M059J (cell line): ENCODE results near the gene PIAS4. TPM values are rescaled to one million over a fixed set of nuclear protein-coding genes. Genes with fewer than 3 reads are reported as not detected.

ENCODE experiments used
- DNase-seq: peaks from one replicate; pipeline ENCODE4 v3.0.0-alpha.2; 2012; ENCODE audit warnings: low read depth
- total RNA-seq: library from RNA; depleted of rRNA; stranded (reverse); fragments of >200 nt; shearing (Covaris generic); gene quantifications from 2 replicates; pipeline ENCODE4 v1.2.3, GENCODE V29; 2014

PIAS4 gene
- total RNA-seq, 1 experiment from 2014 or later = 19.5 TPM

GRCh38 chr19:3977242-3978143 lies 30.0 kb upstream of the PIAS4 start:
- no peak for DNase-seq

- DNase-seq = no peak
Observed at GRCh38 chr19:3978145-3978544, 29.4 kb upstream of the PIAS4 start.

- DNase-seq = no peak
Observed at GRCh38 chr19:3979289-3979673, 28.3 kb upstream of the PIAS4 start.

GRCh38 chr19:3979674-3980352 lies 27.7 kb upstream of the PIAS4 start:
- no peak for DNase-seq

GRCh38 chr19:3980353-3981251 lies 26.9 kb upstream of the PIAS4 start:
- no peak for DNase-seq

GRCh38 chr19:3981373-3981735 lies 26.2 kb upstream of the PIAS4 start:
- DNase-seq = no peak

- no peak for DNase-seq
Observed at GRCh38 chr19:3981736-3982681, 25.5 kb upstream of the PIAS4 start.

GRCh38 chr19:3982701-3983541 lies 24.6 kb upstream of the PIAS4 start:
- DNase-seq = peak; percentile 57

- DNase-seq = no peak
Observed at GRCh38 chr19:3983542-3983914, 24.0 kb upstream of the PIAS4 start.

- DNase-seq = no peak
Observed at GRCh38 chr19:3983936-3984583, 23.5 kb upstream of the PIAS4 start.

GRCh38 chr19:3984584-3984907 lies 23.0 kb upstream of the PIAS4 start:
- no peak for DNase-seq

GRCh38 chr19:3984908-3985642 lies 22.5 kb upstream of the PIAS4 start, which contains the start of gene EEF2:
EEF2 (minus strand) TSS chr19:3985463; CDS start chr19:3985380, 83 bp downstream.
- DNase-seq = peak; percentile 78

- DNase-seq = no peak
Observed at GRCh38 chr19:3985643-3986259, 21.8 kb upstream of the PIAS4 start.

GRCh38 chr19:3986260-3987041 lies 21.1 kb upstream of the PIAS4 start:
- DNase-seq = peak; percentile 88

GRCh38 chr19:3987619-3988371 lies 19.7 kb upstream of the PIAS4 start:
- peak; percentile 82 for DNase-seq

GRCh38 chr19:3990815-3991117 lies 16.8 kb upstream of the PIAS4 start:
- no peak for DNase-seq

- peak; percentile 16 for DNase-seq
Observed at GRCh38 chr19:3995607-3996006, 11.9 kb upstream of the PIAS4 start.
